Measurements from ENCODE around the gene RRAS2.

RRAS2 gene

DNA sequence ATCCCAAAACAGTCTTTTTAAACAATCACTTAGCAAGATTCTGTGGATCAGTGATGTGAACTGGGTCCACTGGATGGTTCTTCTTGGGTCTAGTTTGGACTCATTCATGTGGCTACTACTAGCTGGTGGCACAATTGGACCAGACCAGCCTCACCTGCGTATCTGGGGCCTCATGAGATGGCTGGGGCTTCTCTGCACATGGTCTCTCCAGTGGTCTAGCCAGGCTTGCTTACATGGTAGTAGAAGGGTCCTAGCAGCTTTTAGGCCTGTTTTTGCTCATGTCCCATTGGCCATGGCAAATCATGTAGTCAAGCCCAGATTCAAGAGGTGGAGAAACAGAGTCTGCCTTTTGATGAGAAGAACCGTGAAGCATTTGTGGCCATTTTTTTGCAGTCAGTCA is 94.0 kb downstream of the RRAS2 start:
- Histone ChIP-seq H4K8ac (ENCODE audit: low read depth, low read length) (no peak overlapping the region), H4K91ac (ENCODE audit: low read depth, low read length) (no peak overlapping the region), H3K4me2 (ENCODE audit: low read length) (no peak overlapping the region), H2AK5ac (ENCODE audit: low read length) (no peak overlapping the region), H2BK5ac (ENCODE audit: low read depth, low read length, poor library complexity) (no peak overlapping the region), H3K23ac (ENCODE audit: low read length) (no peak overlapping the region), H4K12ac (ENCODE audit: low read depth, low read length) (no peak overlapping the region), H3K14ac (ENCODE audit: low read length) (no peak overlapping the region), H3K4me3 (ENCODE audit: low read depth, low read length) (no peak overlapping the region), H3K4me1 (ENCODE audit: control insufficient read depth in 1 of 2, insufficient read depth in 2 of 2, low read length in 2 of 2) (no peaks in the 10 kb centered on the region), H2AFZ (ENCODE audit: insufficient read depth, low read length, poor library complexity) (no peak overlapping the region), H2BK12ac (ENCODE audit: low read length) (no peak overlapping the region), H3K79me2 (ENCODE audit: control insufficient read depth, insufficient read depth, low read length, poor library complexity) (no peaks in the 10 kb centered on the region), H3K79me1 (ENCODE audit: low read length) (no peaks in the 10 kb centered on the region), H2BK120ac (ENCODE audit: insufficient read depth, low read length, poor library complexity) (no peak overlapping the region), H3K4ac (ENCODE audit: low read depth, low read length) (no peak overlapping the region), H3K27me3 (ENCODE audit: insufficient read depth, low read length) (no peaks in the 10 kb centered on the region), H3K27ac (ENCODE audit: low read depth, low read length) (no peak overlapping the region), H3K9me3 (ENCODE audit: insufficient read depth, low read depth, low read length) (peaks cover 3% of the 10 kb centered on the region), H3K36me3 (ENCODE audit: control insufficient read depth in 1 of 2, insufficient read depth in 2 of 2, low read length in 2 of 2) (peaks cover 2 to 9% of the 10 kb centered on the region in 2 experiments), H3K18ac (ENCODE audit: low read length) (no peak overlapping the region), H3K9ac (ENCODE audit: low read length) (no peak overlapping the region)
- WGBS (ENCODE audit: extremely low coverage, insufficient coverage, insufficient read length): no CpG with 5 or more reads among the region's 2 CpGs
- DNase-seq: no peak

GRCh38 chr11:14262271-14262846 is 96.6 kb downstream of the RRAS2 start:
- Histone ChIP-seq H3K18ac (ENCODE audit: low read length) (no peak overlapping the region), H3K9me3 (ENCODE audit: insufficient read depth, low read depth, low read length) (peaks cover 3% of the 10 kb centered on the region), H3K9ac (ENCODE audit: low read length) (no peak overlapping the region), H3K36me3 (ENCODE audit: control insufficient read depth in 1 of 2, insufficient read depth in 2 of 2, low read length in 2 of 2) (peaks cover 2 to 9% of the 10 kb centered on the region in 2 experiments), H2BK5ac (ENCODE audit: low read depth, low read length, poor library complexity) (no peak overlapping the region), H2AK5ac (ENCODE audit: low read length) (no peak overlapping the region), H3K79me2 (ENCODE audit: control insufficient read depth, insufficient read depth, low read length, poor library complexity) (no peaks in the 10 kb centered on the region), H3K14ac (ENCODE audit: low read length) (no peak overlapping the region), H2BK120ac (ENCODE audit: insufficient read depth, low read length, poor library complexity) (no peak overlapping the region), H2BK12ac (ENCODE audit: low read length) (no peak overlapping the region), H3K27ac (ENCODE audit: low read depth, low read length) (no peak overlapping the region), H3K4me3 (ENCODE audit: low read depth, low read length) (no peak overlapping the region), H4K12ac (ENCODE audit: low read depth, low read length) (no peak overlapping the region), H3K23ac (ENCODE audit: low read length) (no peak overlapping the region), H3K79me1 (ENCODE audit: low read length) (no peaks in the 10 kb centered on the region), H3K27me3 (ENCODE audit: insufficient read depth, low read length) (no peaks in the 10 kb centered on the region), H2AFZ (ENCODE audit: insufficient read depth, low read length, poor library complexity) (no peak overlapping the region), H3K4me1 (ENCODE audit: control insufficient read depth in 1 of 2, insufficient read depth in 2 of 2, low read length in 2 of 2) (peaks cover 9 to 14% of the 10 kb centered on the region in 2 experiments), H4K91ac (ENCODE audit: low read depth, low read length) (no peak overlapping the region), H3K4me2 (ENCODE audit: low read length) (no peak overlapping the region), H3K4ac (ENCODE audit: low read depth, low read length) (no peak overlapping the region), H4K8ac (ENCODE audit: low read depth, low read length) (no peak overlapping the region)
- DNase-seq: no peak
- WGBS (ENCODE audit: extremely low coverage, insufficient coverage, insufficient read length): no CpG with 5 or more reads among the region's 8 CpGs

DNA sequence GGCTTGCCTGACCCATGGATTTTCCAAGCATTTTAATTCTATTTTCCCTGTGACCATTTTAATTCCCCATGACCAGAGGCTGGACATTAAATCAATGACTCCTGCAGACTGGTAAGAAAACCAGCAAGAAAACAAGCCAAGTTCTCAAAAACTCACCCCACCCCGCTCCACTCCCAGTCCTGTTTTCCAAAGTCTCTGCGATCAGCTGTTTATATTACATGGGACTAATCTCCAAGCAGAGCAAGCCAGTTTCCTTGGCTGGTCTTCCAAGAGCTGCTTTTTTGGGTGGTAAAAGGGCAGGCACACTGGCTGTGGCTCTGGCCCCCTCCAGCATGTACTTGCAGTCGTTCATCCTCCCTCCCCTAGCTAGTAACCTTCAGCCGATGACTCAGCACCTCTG is 97.9 kb downstream of the RRAS2 start:
- Histone ChIP-seq H2BK5ac (ENCODE audit: low read depth, low read length, poor library complexity) (no peak overlapping the region), H3K27ac (ENCODE audit: low read depth, low read length) (no peak overlapping the region), H3K14ac (ENCODE audit: low read length) (no peak overlapping the region), H2AK5ac (ENCODE audit: low read length) (no peak overlapping the region), H3K9ac (ENCODE audit: low read length) (no peak overlapping the region), H3K23ac (ENCODE audit: low read length) (no peak overlapping the region), H3K4me3 (ENCODE audit: low read depth, low read length) (no peak overlapping the region), H3K79me2 (ENCODE audit: control insufficient read depth, insufficient read depth, low read length, poor library complexity) (no peaks in the 10 kb centered on the region), H3K9me3 (ENCODE audit: insufficient read depth, low read depth, low read length) (peaks cover 3% of the 10 kb centered on the region), H4K12ac (ENCODE audit: low read depth, low read length) (no peak overlapping the region), H4K91ac (ENCODE audit: low read depth, low read length) (no peak overlapping the region), H3K18ac (ENCODE audit: low read length) (no peak overlapping the region), H3K4me2 (ENCODE audit: low read length) (no peak overlapping the region), H2BK12ac (ENCODE audit: low read length) (no peak overlapping the region), H3K36me3 (ENCODE audit: control insufficient read depth in 1 of 2, insufficient read depth in 2 of 2, low read length in 2 of 2) (peaks cover 2 to 9% of the 10 kb centered on the region in 2 experiments), H3K27me3 (ENCODE audit: insufficient read depth, low read length) (no peaks in the 10 kb centered on the region), H2BK120ac (ENCODE audit: insufficient read depth, low read length, poor library complexity) (no peak overlapping the region), H4K8ac (ENCODE audit: low read depth, low read length) (no peak overlapping the region), H3K4ac (ENCODE audit: low read depth, low read length) (no peak overlapping the region), H3K4me1 (ENCODE audit: control insufficient read depth in 1 of 2, insufficient read depth in 2 of 2, low read length in 2 of 2) (peaks cover 9 to 14% of the 10 kb centered on the region in 2 experiments), H2AFZ (ENCODE audit: insufficient read depth, low read length, poor library complexity) (no peak overlapping the region), H3K79me1 (ENCODE audit: low read length) (no peaks in the 10 kb centered on the region)
- DNase-seq: no peak
- no CpG with 5 or more reads among the region's 4 CpGs for WGBS (ENCODE audit: extremely low coverage, insufficient coverage, insufficient read length)

GRCh38 chr11:14259878-14260277 is 99.1 kb downstream of the RRAS2 start:
- H2BK12ac ChIP-seq (ENCODE audit: low read length): no peak overlapping the region
- H3K4me2 ChIP-seq (ENCODE audit: low read length): no peak overlapping the region
- H2BK5ac ChIP-seq (ENCODE audit: low read depth, low read length, poor library complexity): no peak overlapping the region
- no peak overlapping the region for H4K91ac ChIP-seq (ENCODE audit: low read depth, low read length)
- no peak overlapping the region for H4K8ac ChIP-seq (ENCODE audit: low read depth, low read length)
- H3K4me1 ChIP-seq (ENCODE audit: control insufficient read depth in 1 of 2, insufficient read depth in 2 of 2, low read length in 2 of 2): peaks cover 9 to 14% of the 10 kb centered on the region in 2 experiments
- H3K27ac ChIP-seq (ENCODE audit: low read depth, low read length): no peak overlapping the region
- H2BK120ac ChIP-seq (ENCODE audit: insufficient read depth, low read length, poor library complexity): no peak overlapping the region
- no peak overlapping the region for H2AFZ ChIP-seq (ENCODE audit: insufficient read depth, low read length, poor library complexity)
- H3K27me3 ChIP-seq (ENCODE audit: insufficient read depth, low read length): no peaks in the 10 kb centered on the region
- WGBS (ENCODE audit: extremely low coverage, insufficient coverage, insufficient read length): no CpG with 5 or more reads among the region's 1 CpG
- no peak overlapping the region for H3K4me3 ChIP-seq (ENCODE audit: low read depth, low read length)
- H4K12ac ChIP-seq (ENCODE audit: low read depth, low read length): no peak overlapping the region
- peaks cover 3% of the 10 kb centered on the region for H3K9me3 ChIP-seq (ENCODE audit: insufficient read depth, low read depth, low read length)
- no peak for DNase-seq
- H3K18ac ChIP-seq (ENCODE audit: low read length): no peak overlapping the region
- no peak overlapping the region for H3K23ac ChIP-seq (ENCODE audit: low read length)
- H2AK5ac ChIP-seq (ENCODE audit: low read length): no peak overlapping the region
- H3K79me1 ChIP-seq (ENCODE audit: low read length): no peaks in the 10 kb centered on the region
- no peak overlapping the region for H3K9ac ChIP-seq (ENCODE audit: low read length)
- no peak overlapping the region for H3K14ac ChIP-seq (ENCODE audit: low read length)
- H3K36me3 ChIP-seq (ENCODE audit: control insufficient read depth in 1 of 2, insufficient read depth in 2 of 2, low read length in 2 of 2): peaks cover 0 to under 1% of the 10 kb centered on the region in 2 experiments
- no peaks in the 10 kb centered on the region for H3K79me2 ChIP-seq (ENCODE audit: control insufficient read depth, insufficient read depth, low read length, poor library complexity)
- H3K4ac ChIP-seq (ENCODE audit: low read depth, low read length): no peak overlapping the region

Data from trophoblast cell (in vitro differentiated cells and primary cell).